ENCODE results near the gene PCED1B. TPM values are rescaled to one million over a fixed set of nuclear protein-coding genes. Genes with fewer than 3 reads are reported as not detected.

Gene PCED1B
- total RNA-seq, 1 experiment from 2014 or later: 0.86 TPM

DNA sequence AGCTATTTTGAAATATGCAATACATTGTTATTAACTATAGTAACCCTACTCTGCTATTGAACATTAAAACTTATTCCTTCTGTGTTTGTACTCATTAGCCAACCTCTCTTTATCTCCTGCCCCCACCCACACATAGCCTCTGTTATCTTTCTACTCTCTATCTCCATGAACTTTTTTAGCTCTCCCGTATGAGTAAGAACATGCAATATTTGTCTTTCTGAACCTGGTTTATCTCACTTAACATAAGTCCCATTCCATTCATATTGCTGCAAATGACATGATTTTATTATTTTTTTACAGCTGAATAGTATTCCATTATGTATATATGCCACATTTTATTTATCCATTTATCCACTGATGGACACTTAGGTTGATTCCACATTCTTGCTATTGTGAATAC lies 79.4 kb downstream of the PCED1B start:
- H2AFZ ChIP-seq (ENCODE audit: low read depth, low read length, poor library complexity, severe bottlenecking): no peak overlapping the region
- H3K9me2 ChIP-seq (ENCODE audit: insufficient read depth): no peaks in the 10 kb centered on the region
- intact Hi-C loops (cut with micrococcal nuclease): no loop called here
- ChIA-PET RAD21 (ENCODE audit: low non-redundant PET in 1 of 2, low total read pairs in 2 of 2, uncharacterized antibody in 2 of 2, unreplicated experiment in 2 of 2) (no interaction called here), CTCF (no interaction called here), POLR2A (no interaction called here)
- H3K9ac ChIP-seq (ENCODE audit: low read length): no peak overlapping the region
- TF ChIP-seq RAD21 (IDR thresholded peaks at IDR 0.05; ENCODE audit: low read depth) (no peak), ELF1 (IDR thresholded peaks at IDR 0.05; ENCODE audit: borderline replicate concordance, low read depth) (no peak), POLR2AphosphoS5 (IDR thresholded peaks at IDR 0.05; ENCODE audit: low read depth, low read length) (no peak), SIN3A (IDR thresholded peaks at IDR 0.05; ENCODE audit: low read depth) (no peak), EGR1 (IDR thresholded peaks at IDR 0.05; ENCODE audit: low read depth) (no peak), TCF7L2 (IDR thresholded peaks at IDR 0.05; ENCODE audit: borderline replicate concordance, extremely low read depth, insufficient read depth, insufficient read length) (no peak), JUND (IDR thresholded peaks at IDR 0.05) (no peak), CEBPB (IDR thresholded peaks at IDR 0.05; ENCODE audit: low read depth) (no peak), ZNF274 (IDR thresholded peaks at IDR 0.05; ENCODE audit: low read depth, low read length) (no peak), CBX3 (IDR thresholded peaks at IDR 0.05; ENCODE audit: low read depth) (no peak), EZH2phosphoT487 (IDR thresholded peaks at IDR 0.05; ENCODE audit: borderline replicate concordance) (no peak)
- TF ChIP-seq, protein P1, sequence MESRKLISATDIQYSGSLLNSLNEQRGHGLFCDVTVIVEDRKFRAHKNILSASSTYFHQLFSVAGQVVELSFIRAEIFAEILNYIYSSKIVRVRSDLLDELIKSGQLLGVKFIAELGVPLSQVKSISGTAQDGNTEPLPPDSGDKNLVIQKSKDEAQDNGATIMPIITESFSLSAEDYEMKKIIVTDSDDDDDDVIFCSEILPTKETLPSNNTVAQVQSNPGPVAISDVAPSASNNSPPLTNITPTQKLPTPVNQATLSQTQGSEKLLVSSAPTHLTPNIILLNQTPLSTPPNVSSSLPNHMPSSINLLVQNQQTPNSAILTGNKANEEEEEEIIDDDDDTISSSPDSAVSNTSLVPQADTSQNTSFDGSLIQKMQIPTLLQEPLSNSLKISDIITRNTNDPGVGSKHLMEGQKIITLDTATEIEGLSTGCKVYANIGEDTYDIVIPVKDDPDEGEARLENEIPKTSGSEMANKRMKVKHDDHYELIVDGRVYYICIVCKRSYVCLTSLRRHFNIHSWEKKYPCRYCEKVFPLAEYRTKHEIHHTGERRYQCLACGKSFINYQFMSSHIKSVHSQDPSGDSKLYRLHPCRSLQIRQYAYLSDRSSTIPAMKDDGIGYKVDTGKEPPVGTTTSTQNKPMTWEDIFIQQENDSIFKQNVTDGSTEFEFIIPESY (IDR thresholded peaks at IDR 0.05; ENCODE audit: extremely low read depth, insufficient replicate concordance, low read length): no peak
- ATAC-seq (no peak), DNase-seq (ENCODE audit: low read depth, low spot score) (no peak)
- no peaks in the 10 kb centered on the region for H3K9me3 ChIP-seq (ENCODE audit: control insufficient read depth in 1 of 2, insufficient read depth in 1 of 2, low read depth in 1 of 2, low read length in 2 of 2)
- H3K27ac ChIP-seq (ENCODE audit: low read depth, low read length): no peak overlapping the region
- no peaks in the 10 kb centered on the region for H3K79me2 ChIP-seq (ENCODE audit: insufficient read depth, low read length)
- H3K4me2 ChIP-seq (ENCODE audit: low read length): no peak overlapping the region
- H4K20me1 ChIP-seq (ENCODE audit: insufficient read depth): no peaks in the 10 kb centered on the region
- BruUV-seq (replicated peaks): no TSS peak
- H3K27me3 ChIP-seq (ENCODE audit: insufficient read depth, low read length): no peaks in the 10 kb centered on the region
- no peaks in the 10 kb centered on the region for H3K36me3 ChIP-seq (ENCODE audit: control insufficient read depth in 1 of 2, insufficient read depth in 2 of 2, low read length in 2 of 2)
- no peaks in the 10 kb centered on the region for H3K4me1 ChIP-seq (ENCODE audit: control insufficient read depth in 1 of 2, insufficient read depth in 2 of 2, low read length in 2 of 2)
- H3K4me3 ChIP-seq (replicated peaks in 1 of 2; ENCODE audit: low read depth in 1 of 2, low read length in 2 of 2): no peak overlapping the region

Data from HCT116 (cell line).